Breast epithelium (tissue), 4 donors: Measurements from ENCODE around the gene IGF1. TPM values are rescaled to one million over a fixed set of nuclear protein-coding genes. Genes with fewer than 3 reads are reported as not detected.

ENCODE experiments used
- DNase-seq, 2 donors: peaks; one replicate each; pipeline ENCODE4 v3.0.0-alpha.2; 2019; ENCODE audit warnings: low spot score in 2 of 2
- H3K27ac ChIP-seq, 2 donors: fragments of 200-600 bp; sonication (generic) in 1 of 2; one replicate each; pipeline ENCODE4 v1.5.1; 2016 to 2019; ENCODE audit warnings: mild to moderate bottlenecking in 1 of 2
- H3K27me3 ChIP-seq, 2 donors: fragments of 200-600 bp; sonication (generic) in 1 of 2; one replicate each; pipeline versions ENCODE4 v1.5.1 to v1.6.0; 2017 to 2019; ENCODE audit warnings: control low read depth in 1 of 2, mild to moderate bottlenecking in 1 of 2
- H3K36me3 ChIP-seq: fragments of 200-600 bp; one replicate; pipeline ENCODE4 v1.5.1; 2019
- H3K4me1 ChIP-seq, 2 donors: fragments of 200-600 bp; sonication (generic); one replicate each; pipeline ENCODE4 v1.5.1; 2016 to 2019; ENCODE audit warnings: control low read depth in 1 of 2
- H3K4me3 ChIP-seq, 3 donors: fragments of 200-600 bp; sonication (generic); 1 replicate in 2 of 3; 2 replicates in 1 of 3; pipeline ENCODE4 v1.5.1; 2016 to 2019; ENCODE audit warnings: mild to moderate bottlenecking in 3 of 3, moderate library complexity in 2 of 3
- H3K9me3 ChIP-seq, 2 donors: fragments of 200-600 bp; sonication (generic) in 1 of 2; one replicate each; pipeline ENCODE4 v1.5.1; 2016 to 2019; ENCODE audit warnings: control low read depth in 1 of 2
- POLR2A ChIP-seq: fragments of 450-650 bp; IDR thresholded peaks from one replicate; pipeline ENCODE4 v1.6.1; 2016; ENCODE audit warnings: antibody characterized with exemption, mild to moderate bottlenecking, moderate library complexity
- POLR2AphosphoS5 ChIP-seq, 3 donors: sonication (generic); formaldehyde crosslinking; IDR thresholded peaks; one replicate each; pipeline ENCODE4 v1.6.1; 2017; ENCODE audit warnings: antibody characterized with exemption in 3 of 3
- intact Hi-C: fragments of 100-400 bp; cut with DNase I; formaldehyde crosslinking; loops from one replicate; pipeline ENCODE4 v1.15.1; 2023; ENCODE audit warnings: low total_unique reads
- total RNA-seq, 3 donors: library from RNA; depleted of rRNA; stranded (reverse); fragments of >200 nt; gene quantifications; one replicate each; pipeline ENCODE4 v1.1.0, GENCODE V29; 2016
- TF ChIP-seq, protein P1 (sequence below), 3 donors: fragments of 450-650 bp; IDR thresholded peaks; one replicate each; pipeline ENCODE4 v1.5.1; 2016 to 2017; ENCODE audit warnings: antibody characterized with exemption in 3 of 3, mild to moderate bottlenecking in 3 of 3, moderate library complexity in 3 of 3

The IGF1 gene
- total RNA-seq, 3 donors from 2014 or later = 56.6 to 108 (median 101) TPM

- Histone ChIP-seq H3K27ac (no peak overlapping the region), H3K27me3 (no peaks in the 10 kb centered on the region), H3K9me3 (no peaks in the 10 kb centered on the region), H3K4me3 (no peak overlapping the region), H3K36me3 (no peaks in the 10 kb centered on the region), H3K4me1 (no peaks in the 10 kb centered on the region)
- no peak for DNase-seq
- intact Hi-C loops = no loop called here
- no peak for TF ChIP-seq POLR2A
- TF ChIP-seq, protein P1, sequence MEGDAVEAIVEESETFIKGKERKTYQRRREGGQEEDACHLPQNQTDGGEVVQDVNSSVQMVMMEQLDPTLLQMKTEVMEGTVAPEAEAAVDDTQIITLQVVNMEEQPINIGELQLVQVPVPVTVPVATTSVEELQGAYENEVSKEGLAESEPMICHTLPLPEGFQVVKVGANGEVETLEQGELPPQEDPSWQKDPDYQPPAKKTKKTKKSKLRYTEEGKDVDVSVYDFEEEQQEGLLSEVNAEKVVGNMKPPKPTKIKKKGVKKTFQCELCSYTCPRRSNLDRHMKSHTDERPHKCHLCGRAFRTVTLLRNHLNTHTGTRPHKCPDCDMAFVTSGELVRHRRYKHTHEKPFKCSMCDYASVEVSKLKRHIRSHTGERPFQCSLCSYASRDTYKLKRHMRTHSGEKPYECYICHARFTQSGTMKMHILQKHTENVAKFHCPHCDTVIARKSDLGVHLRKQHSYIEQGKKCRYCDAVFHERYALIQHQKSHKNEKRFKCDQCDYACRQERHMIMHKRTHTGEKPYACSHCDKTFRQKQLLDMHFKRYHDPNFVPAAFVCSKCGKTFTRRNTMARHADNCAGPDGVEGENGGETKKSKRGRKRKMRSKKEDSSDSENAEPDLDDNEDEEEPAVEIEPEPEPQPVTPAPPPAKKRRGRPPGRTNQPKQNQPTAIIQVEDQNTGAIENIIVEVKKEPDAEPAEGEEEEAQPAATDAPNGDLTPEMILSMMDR (IDR thresholded peaks at IDR 0.05) = no peak
- TF ChIP-seq POLR2AphosphoS5 (IDR thresholded peaks at IDR 0.05) = no peak
Observed at GRCh38 chr12:102512523-102512922, 32.2 kb upstream of the IGF1 start.

- TF ChIP-seq POLR2AphosphoS5 (IDR thresholded peaks at IDR 0.05) (no peak), POLR2A (no peak)
- TF ChIP-seq, protein P1 (IDR thresholded peaks at IDR 0.05) = no peak
- DNase-seq = no peak
- intact Hi-C loops = no loop called here
- H3K27ac ChIP-seq = no peak overlapping the region
- no peaks in the 10 kb centered on the region for H3K36me3 ChIP-seq
- no peaks in the 10 kb centered on the region for H3K27me3 ChIP-seq
- H3K4me3 ChIP-seq = no peak overlapping the region
- peaks cover 0 to 5% of the 10 kb centered on the region in 2 donors for H3K9me3 ChIP-seq
- H3K4me1 ChIP-seq = no peaks in the 10 kb centered on the region
Observed at GRCh38 chr12:102511575-102511974, 31.2 kb upstream of the IGF1 start.

- intact Hi-C loops = no loop called here
- Histone ChIP-seq H3K4me3 (no peak overlapping the region), H3K27ac (no peak overlapping the region), H3K36me3 (no peaks in the 10 kb centered on the region), H3K27me3 (no peaks in the 10 kb centered on the region), H3K9me3 (peaks cover 0 to 11% of the 10 kb centered on the region in 2 donors), H3K4me1 (no peaks in the 10 kb centered on the region)
- TF ChIP-seq POLR2AphosphoS5 (IDR thresholded peaks at IDR 0.05) (no peak), POLR2A (no peak)
- TF ChIP-seq, protein P1 (IDR thresholded peaks at IDR 0.05) = no peak
- no peak for DNase-seq
Observed at GRCh38 chr12:102510463-102510862, 30.1 kb upstream of the IGF1 start.

GRCh38 chr12:102510031-102510430 is 29.7 kb upstream of the IGF1 start:
- H3K36me3 ChIP-seq = no peaks in the 10 kb centered on the region
- intact Hi-C loops = no loop called here
- DNase-seq = no peak

DNA sequence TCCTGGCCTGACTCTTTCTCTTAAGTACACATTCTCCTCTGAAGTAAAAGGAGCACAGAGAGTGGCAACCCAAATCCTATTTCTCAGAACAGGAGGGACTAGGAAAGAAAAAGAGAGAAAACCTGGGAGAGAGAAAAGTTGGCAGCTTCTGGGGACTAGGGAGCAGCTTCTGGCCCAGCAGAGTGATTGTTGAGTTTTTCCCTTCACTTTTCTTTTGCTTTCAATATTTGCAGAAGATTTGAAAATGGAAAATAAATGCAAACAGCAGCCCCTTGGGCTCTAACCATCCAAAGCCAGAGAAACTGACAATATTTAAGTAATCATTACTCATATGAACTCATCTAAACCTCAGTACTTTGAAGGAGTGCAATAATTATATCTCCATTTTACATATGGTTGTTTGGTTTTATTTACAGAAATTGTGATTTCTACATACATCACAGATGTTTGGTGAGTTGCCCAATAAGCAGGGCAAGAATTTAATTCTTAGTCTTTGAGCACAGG is 28.8 kb upstream of the IGF1 start:
- peaks cover 0 to 11% of the 10 kb centered on the region in 2 donors for H3K9me3 ChIP-seq
- H3K36me3 ChIP-seq = no peaks in the 10 kb centered on the region
- no peak overlapping the region for H3K4me3 ChIP-seq
- intact Hi-C loops = no loop called here
- no peaks in the 10 kb centered on the region for H3K4me1 ChIP-seq
- no peaks in the 10 kb centered on the region for H3K27me3 ChIP-seq
- DNase-seq = no peak
- TF ChIP-seq POLR2AphosphoS5 (IDR thresholded peaks at IDR 0.05) = no peak
- no peak for TF ChIP-seq POLR2A
- TF ChIP-seq, protein P1 (IDR thresholded peaks at IDR 0.05) = no peak
- H3K27ac ChIP-seq = no peak overlapping the region

More at GRCh38 chr12:102510031-102510430, 29.7 kb upstream of the IGF1 start:
- Histone ChIP-seq H3K27me3 (no peaks in the 10 kb centered on the region), H3K4me3 (no peak overlapping the region), H3K4me1 (no peaks in the 10 kb centered on the region), H3K9me3 (peaks cover 0 to 11% of the 10 kb centered on the region in 2 donors), H3K27ac (no peak overlapping the region)
- TF ChIP-seq POLR2AphosphoS5 (IDR thresholded peaks at IDR 0.05) = no peak
- TF ChIP-seq, protein P1 (IDR thresholded peaks at IDR 0.05) = no peak
- no peak for TF ChIP-seq POLR2A
